Stimulated activated naive CD8-positive, alpha-beta T cell treated with anti-CD3 and anti-CD28 coated beads, Interleukin-15, amount 100 ng/mL, for 72 hours (primary cell): ENCODE data around the gene PPP1R26.
"Not testable (repeated sequence)": the region's sequence is repeated elsewhere in the genome, so short reads cannot be mapped to it uniquely, and the experiment has no call there.

Experiments
- ATAC-seq: fragments of 150-1000 bp; cut with Tn5 transposase; 2 replicates; pipeline ENCODE4 v1.10.0; 2021; ENCODE audit warnings: mild to moderate bottlenecking, moderate library complexity
- DNase-seq, 2 donors: peaks; one replicate each; pipeline ENCODE4 v3.0.0; 2021 to 2022
- H3K27ac Mint-ChIP-seq, 2 donors: one replicate each; pipeline ENCODE4 v1.8.0; 2022; ENCODE audit warnings: mild to moderate bottlenecking in 2 of 2, mixed read lengths in 2 of 2, moderate library complexity in 2 of 2
- H3K27me3 Mint-ChIP-seq: one replicate; pipeline ENCODE4 v1.8.0; 2022; ENCODE audit warnings: mixed read lengths
- H3K4me1 Mint-ChIP-seq: one replicate; pipeline ENCODE4 v1.8.0; 2022; ENCODE audit warnings: mild to moderate bottlenecking, mixed read lengths
- H3K4me3 Mint-ChIP-seq, 2 donors: one replicate each; pipeline ENCODE4 v1.8.0; 2022; ENCODE audit warnings: mild to moderate bottlenecking in 2 of 2, mixed read lengths in 2 of 2, moderate library complexity in 1 of 2
- H3K9me3 Mint-ChIP-seq, 2 donors: one replicate each; pipeline ENCODE4 v1.8.0; 2022; ENCODE audit warnings: mixed read lengths in 2 of 2

Gene PPP1R26

GRCh38 chr9:135450956-135451355 is 28.6 kb upstream of the PPP1R26 start:
- Mint-ChIP-seq H3K9me3 (no peaks in the 10 kb centered on the region), H3K4me3 (no peak overlapping the region), H3K27me3 (peaks cover 9% of the 10 kb centered on the region), H3K27ac (no peak overlapping the region), H3K4me1 (no peaks in the 10 kb centered on the region)
- ATAC-seq, result no peak
- DNase-seq, result no peak

- not testable (repeated sequence) for H3K27ac Mint-ChIP-seq, DNase-seq, H3K4me3 Mint-ChIP-seq, ATAC-seq, H3K4me1 Mint-ChIP-seq, H3K9me3 Mint-ChIP-seq
- peaks cover 14% of the 10 kb centered on the region for H3K27me3 Mint-ChIP-seq
Measured at GRCh38 chr9:135451909-135452308, 27.7 kb upstream of the PPP1R26 start.

- ATAC-seq, result no peak
- DNase-seq, result no peak
- no peak overlapping the region for H3K27ac Mint-ChIP-seq
- H3K27me3 Mint-ChIP-seq, result peaks cover 39% of the 10 kb centered on the region
- no peak overlapping the region for H3K4me3 Mint-ChIP-seq
- no peaks in the 10 kb centered on the region for H3K9me3 Mint-ChIP-seq
- no peaks in the 10 kb centered on the region for H3K4me1 Mint-ChIP-seq
Measured at GRCh38 chr9:135454737-135455136, 24.8 kb upstream of the PPP1R26 start.

- no peak for ATAC-seq
- DNase-seq, result no peak
- no peak overlapping the region for H3K4me3 Mint-ChIP-seq
- H3K27ac Mint-ChIP-seq, result peak overlapping the region in 1 of 2 donors; percentile 77
- no peaks in the 10 kb centered on the region for H3K9me3 Mint-ChIP-seq
- peaks cover 47% of the 10 kb centered on the region for H3K27me3 Mint-ChIP-seq
- no peaks in the 10 kb centered on the region for H3K4me1 Mint-ChIP-seq
Measured at GRCh38 chr9:135455401-135456030, 24.1 kb upstream of the PPP1R26 start.

- Mint-ChIP-seq H3K9me3 (no peaks in the 10 kb centered on the region), H3K4me3 (no peak overlapping the region), H3K4me1 (no peaks in the 10 kb centered on the region)
Measured at GRCh38 chr9:135456436-135457104, 23.0 kb upstream of the PPP1R26 start.

GRCh38 chr9:135458478-135458877 is 21.1 kb upstream of the PPP1R26 start:
- ATAC-seq, H3K4me3 Mint-ChIP-seq, H3K4me1 Mint-ChIP-seq, H3K9me3 Mint-ChIP-seq, DNase-seq, H3K27ac Mint-ChIP-seq: not testable (repeated sequence)
- peaks cover 58% of the 10 kb centered on the region for H3K27me3 Mint-ChIP-seq

More at GRCh38 chr9:135456436-135457104, 23.0 kb upstream of the PPP1R26 start:
- DNase-seq (no peak), ATAC-seq (no peak)
- peaks cover 54% of the 10 kb centered on the region for H3K27me3 Mint-ChIP-seq
- H3K27ac Mint-ChIP-seq, result no peak overlapping the region

- Mint-ChIP-seq H3K27ac (no peak overlapping the region), H3K9me3 (no peaks in the 10 kb centered on the region), H3K4me1 (no peaks in the 10 kb centered on the region), H3K4me3 (no peak overlapping the region), H3K27me3 (peaks cover 69% of the 10 kb centered on the region)
- no peak for ATAC-seq
- DNase-seq, result no peak
Measured at GRCh38 chr9:135461936-135462335, 17.6 kb upstream of the PPP1R26 start.

GRCh38 chr9:135463140-135463539 is 16.4 kb upstream of the PPP1R26 start:
- H3K4me1 Mint-ChIP-seq, result no peaks in the 10 kb centered on the region
- no peak overlapping the region for H3K4me3 Mint-ChIP-seq
- H3K27me3 Mint-ChIP-seq, result peaks cover 62% of the 10 kb centered on the region
- DNase-seq, result no peak
- no peaks in the 10 kb centered on the region for H3K9me3 Mint-ChIP-seq
- H3K27ac Mint-ChIP-seq, result no peak overlapping the region
- ATAC-seq, result no peak

- peaks cover 62% of the 10 kb centered on the region for H3K27me3 Mint-ChIP-seq
- no peak for ATAC-seq
- no peaks in the 10 kb centered on the region for H3K4me1 Mint-ChIP-seq
- no peak overlapping the region for H3K27ac Mint-ChIP-seq
- DNase-seq, result no peak
- H3K9me3 Mint-ChIP-seq, result no peaks in the 10 kb centered on the region
- H3K4me3 Mint-ChIP-seq, result no peak overlapping the region
Measured at GRCh38 chr9:135464181-135464580, 15.4 kb upstream of the PPP1R26 start.

- peaks cover 66% of the 10 kb centered on the region for H3K27me3 Mint-ChIP-seq
- no peaks in the 10 kb centered on the region for H3K4me1 Mint-ChIP-seq
- no peaks in the 10 kb centered on the region for H3K9me3 Mint-ChIP-seq
- no peak for ATAC-seq
- peak in 1 of 2 donors; percentile 24 for DNase-seq
- no peak overlapping the region for H3K27ac Mint-ChIP-seq
- no peak overlapping the region for H3K4me3 Mint-ChIP-seq
Measured at GRCh38 chr9:135468854-135469521, 10.6 kb upstream of the PPP1R26 start.

- no peaks in the 10 kb centered on the region for H3K4me1 Mint-ChIP-seq
- DNase-seq, result no peak
- ATAC-seq, result no peak
- peaks cover 72% of the 10 kb centered on the region for H3K27me3 Mint-ChIP-seq
- no peaks in the 10 kb centered on the region for H3K9me3 Mint-ChIP-seq
- no peak overlapping the region for H3K27ac Mint-ChIP-seq
- no peak overlapping the region for H3K4me3 Mint-ChIP-seq
Measured at GRCh38 chr9:135471791-135472640, 7.6 kb upstream of the PPP1R26 start.

GRCh38 chr9:135473972-135474543 is 5.5 kb upstream of the PPP1R26 start:
- DNase-seq (no peak), ATAC-seq (no peak)
- H3K9me3 Mint-ChIP-seq, result no peaks in the 10 kb centered on the region
- H3K27me3 Mint-ChIP-seq, result peaks cover 81% of the 10 kb centered on the region
- no peak overlapping the region for H3K4me3 Mint-ChIP-seq
- H3K4me1 Mint-ChIP-seq, result peaks cover 6% of the 10 kb centered on the region
- no peak overlapping the region for H3K27ac Mint-ChIP-seq

GRCh38 chr9:135474915-135475314 is 4.7 kb upstream of the PPP1R26 start:
- ATAC-seq, result peak; percentile 61
- no peak for DNase-seq
- no peak overlapping the region for H3K4me3 Mint-ChIP-seq
- H3K27me3 Mint-ChIP-seq, result peaks cover 78% of the 10 kb centered on the region
- H3K9me3 Mint-ChIP-seq, result no peaks in the 10 kb centered on the region
- H3K4me1 Mint-ChIP-seq, result peaks cover 6% of the 10 kb centered on the region
- H3K27ac Mint-ChIP-seq, result no peak overlapping the region

- Mint-ChIP-seq H3K9me3 (no peaks in the 10 kb centered on the region), H3K27ac (no peak overlapping the region), H3K4me1 (peaks cover 6% of the 10 kb centered on the region), H3K27me3 (peaks cover 80% of the 10 kb centered on the region), H3K4me3 (no peak overlapping the region)
- ATAC-seq (no peak), DNase-seq (no peak)
Measured at GRCh38 chr9:135476561-135477355, 2.8 kb upstream of the PPP1R26 start.
